ENCODE measurements around the gene POU6F2.

POU6F2 gene

DNA sequence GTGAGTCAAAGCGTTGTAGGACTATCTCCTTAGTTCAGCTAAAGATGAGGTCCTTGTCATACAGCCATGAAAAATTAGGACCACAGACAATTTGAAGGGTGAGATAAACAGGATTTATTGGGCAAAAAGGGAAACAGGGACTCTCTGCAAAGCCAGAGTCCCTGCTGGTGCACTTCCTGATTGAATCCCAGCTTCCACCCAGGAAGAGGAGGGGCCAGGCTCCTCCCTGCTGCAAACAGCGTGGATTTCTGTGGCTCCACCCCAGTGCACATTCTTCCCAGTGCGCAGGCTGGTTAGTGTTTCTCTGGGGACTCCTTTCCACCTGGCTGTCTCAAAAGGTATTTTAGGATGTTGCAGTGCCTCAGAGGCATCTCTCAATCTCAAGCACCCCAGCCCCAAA lies 423.1 kb downstream of the POU6F2 start:
- no peak for TF ChIP-seq CTCF (conservative IDR thresholded peaks at IDR 0.05; ENCODE audit: low read depth, low read length)
- H3K4me3 ChIP-seq (ENCODE audit: low read depth, low read length) = no peak overlapping the region
- no peak for DNase-seq (ENCODE audit: low read depth)

DNA sequence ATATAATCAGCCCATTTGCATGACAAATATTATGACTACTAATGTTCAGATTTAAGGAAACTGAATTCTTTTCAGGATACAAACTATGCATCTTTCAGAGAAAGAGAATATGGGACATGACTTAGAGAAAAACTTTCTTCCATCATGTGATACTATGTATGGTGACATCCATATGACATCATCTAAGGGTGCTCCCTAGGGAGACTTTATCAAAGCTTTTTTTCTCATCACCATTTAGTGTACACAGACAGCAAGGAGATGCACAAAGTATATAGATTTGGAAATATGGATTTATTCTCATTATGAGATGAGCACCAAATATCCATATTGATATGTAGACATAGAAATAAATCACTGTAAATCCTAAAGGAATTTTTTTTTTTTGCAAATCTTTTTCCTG lies 424.3 kb downstream of the POU6F2 start:
- no peak overlapping the region for H3K4me3 ChIP-seq (ENCODE audit: low read depth, low read length)
- no peak for DNase-seq (ENCODE audit: low read depth)

GRCh38 chr7:39404907-39405306 lies 427.2 kb downstream of the POU6F2 start:
- no peak overlapping the region for H3K4me3 ChIP-seq (ENCODE audit: low read depth, low read length)
- TF ChIP-seq CTCF (conservative IDR thresholded peaks at IDR 0.05; ENCODE audit: low read depth, low read length) = no peak
- DNase-seq (ENCODE audit: low read depth) = no peak

More for the DNA sequence above, 424.3 kb downstream of the POU6F2 start:
- TF ChIP-seq CTCF (conservative IDR thresholded peaks at IDR 0.05; ENCODE audit: low read depth, low read length) = no peak

- TF ChIP-seq CTCF (conservative IDR thresholded peaks at IDR 0.05; ENCODE audit: low read depth, low read length) = no peak
- no peak for DNase-seq (ENCODE audit: low read depth)
- H3K4me3 ChIP-seq (ENCODE audit: low read depth, low read length) = no peak overlapping the region
These were observed 427.9 kb downstream of the POU6F2 start for GRCh38 chr7:39405581-39405980.

DNA sequence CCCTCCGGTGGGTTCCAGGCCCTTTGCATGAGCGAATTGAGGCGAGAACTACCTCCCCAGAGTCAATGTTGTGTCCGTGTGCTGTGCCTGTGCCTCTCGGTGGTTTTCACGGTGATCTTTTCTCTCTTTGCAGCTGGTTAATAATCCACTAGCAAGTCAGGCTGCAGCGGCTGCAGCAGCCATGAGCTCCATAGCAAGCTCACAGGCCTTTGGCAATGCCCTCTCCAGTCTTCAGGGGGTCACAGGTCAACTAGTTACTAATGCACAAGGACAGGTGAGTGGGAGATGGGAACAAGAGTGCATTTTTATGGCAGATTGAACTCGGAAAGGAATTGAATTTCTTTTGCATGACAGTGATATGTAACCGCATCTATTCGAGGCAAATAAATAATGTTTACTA lies 428.8 kb downstream of the POU6F2 start:
- no peak for TF ChIP-seq CTCF (conservative IDR thresholded peaks at IDR 0.05; ENCODE audit: low read depth, low read length)
- no peak overlapping the region for H3K4me3 ChIP-seq (ENCODE audit: low read depth, low read length)

GRCh38 chr7:39407137-39407536 lies 429.4 kb downstream of the POU6F2 start:
- H3K4me3 ChIP-seq (ENCODE audit: low read depth, low read length) = no peak overlapping the region
- no peak for TF ChIP-seq CTCF (conservative IDR thresholded peaks at IDR 0.05; ENCODE audit: low read depth, low read length)

More for the DNA sequence above, 428.8 kb downstream of the POU6F2 start:
- no peak for DNase-seq (ENCODE audit: low read depth)

GRCh38 chr7:39407723-39408122 lies 430.0 kb downstream of the POU6F2 start:
- TF ChIP-seq CTCF (conservative IDR thresholded peaks at IDR 0.05; ENCODE audit: low read depth, low read length) = no peak
- no peak for DNase-seq (ENCODE audit: low read depth)
- H3K4me3 ChIP-seq (ENCODE audit: low read depth, low read length) = no peak overlapping the region

More at GRCh38 chr7:39407137-39407536, 429.4 kb downstream of the POU6F2 start:
- peak; percentile 9 for DNase-seq (ENCODE audit: low read depth)

All from choroid plexus epithelial cell (primary cell).